ENCODE data around the gene ZNF385A.

- TF ChIP-seq, protein P1, sequence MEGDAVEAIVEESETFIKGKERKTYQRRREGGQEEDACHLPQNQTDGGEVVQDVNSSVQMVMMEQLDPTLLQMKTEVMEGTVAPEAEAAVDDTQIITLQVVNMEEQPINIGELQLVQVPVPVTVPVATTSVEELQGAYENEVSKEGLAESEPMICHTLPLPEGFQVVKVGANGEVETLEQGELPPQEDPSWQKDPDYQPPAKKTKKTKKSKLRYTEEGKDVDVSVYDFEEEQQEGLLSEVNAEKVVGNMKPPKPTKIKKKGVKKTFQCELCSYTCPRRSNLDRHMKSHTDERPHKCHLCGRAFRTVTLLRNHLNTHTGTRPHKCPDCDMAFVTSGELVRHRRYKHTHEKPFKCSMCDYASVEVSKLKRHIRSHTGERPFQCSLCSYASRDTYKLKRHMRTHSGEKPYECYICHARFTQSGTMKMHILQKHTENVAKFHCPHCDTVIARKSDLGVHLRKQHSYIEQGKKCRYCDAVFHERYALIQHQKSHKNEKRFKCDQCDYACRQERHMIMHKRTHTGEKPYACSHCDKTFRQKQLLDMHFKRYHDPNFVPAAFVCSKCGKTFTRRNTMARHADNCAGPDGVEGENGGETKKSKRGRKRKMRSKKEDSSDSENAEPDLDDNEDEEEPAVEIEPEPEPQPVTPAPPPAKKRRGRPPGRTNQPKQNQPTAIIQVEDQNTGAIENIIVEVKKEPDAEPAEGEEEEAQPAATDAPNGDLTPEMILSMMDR (IDR thresholded peaks at IDR 0.05; ENCODE audit: low read depth, low read length, poor library complexity, severe bottlenecking) = no peak
- no peak for TF ChIP-seq EZH2phosphoT487 (IDR thresholded peaks at IDR 0.05; ENCODE audit: borderline replicate concordance, low read length)
Observed at GRCh38 chr12:54429014-54429471, 44.5 kb upstream of the ZNF385A start.

All from DOHH2 (cell line).